Mesothelial cell of epicardium (in vitro differentiated cells): Measurements from ENCODE around the gene ATP5ME. TPM values are rescaled to one million over a fixed set of nuclear protein-coding genes. Genes with fewer than 3 reads are reported as not detected.
"Not testable (repeated sequence)": the region's sequence is repeated elsewhere in the genome, so short reads cannot be mapped to it uniquely, and the experiment has no call there.

Source experiments
- DNase-seq, 2 experiments: peaks; one replicate each; pipeline ENCODE4 v3.0.0; 2021; ENCODE audit warnings: low spot score in 2 of 2; ENCODE audit not compliant: unreplicated experiment in 2 of 2
- H3K27ac Mint-ChIP-seq: 2 replicates; pipeline ENCODE4 v1.8.0; 2021; ENCODE audit warnings: mixed read lengths
- H3K27me3 Mint-ChIP-seq: 2 replicates; pipeline ENCODE4 v1.8.0; 2021; ENCODE audit warnings: low read depth, mixed read lengths
- H3K36me3 Mint-ChIP-seq: 2 replicates; pipeline ENCODE4 v1.8.0; 2021; ENCODE audit warnings: mixed read lengths
- H3K4me1 Mint-ChIP-seq: 2 replicates; pipeline ENCODE4 v1.8.0; 2021; ENCODE audit warnings: mixed read lengths
- H3K4me3 Mint-ChIP-seq: 2 replicates; pipeline ENCODE4 v1.8.0; 2021; ENCODE audit warnings: mild to moderate bottlenecking, moderate library complexity, mixed read lengths
- H3K9me3 Mint-ChIP-seq: 2 replicates; pipeline ENCODE4 v1.8.0; 2021; ENCODE audit warnings: mixed read lengths
- CTCF ChIP-seq: fragments of 200-600 bp; sonication (generic); IDR thresholded peaks from one replicate; pipeline ENCODE4 v1.5.0; 2021; ENCODE audit warnings: antibody characterized with exemption; ENCODE audit not compliant: unreplicated experiment
- total RNA-seq: library from RNA; stranded (reverse); gene quantifications from 3 replicates; pipeline ENCODE4 v1.2.1, GENCODE V29; 2021

ATP5ME gene
- total RNA-seq, 1 donor from 2014 or later = 212 TPM

- Mint-ChIP-seq H3K36me3 (peaks cover 24% of the 10 kb centered on the region), H3K27ac (no peak overlapping the region), H3K27me3 (no peaks in the 10 kb centered on the region), H3K4me3 (peak overlapping the region; percentile 54), H3K9me3 (no peaks in the 10 kb centered on the region), H3K4me1 (peaks cover 23% of the 10 kb centered on the region)
- DNase-seq = no peak
- no peak for TF ChIP-seq CTCF
Observed at GRCh38 chr4:707929-708630, 34.0 kb upstream of the ATP5ME start.

- DNase-seq = no peak
- H3K4me1 Mint-ChIP-seq = peaks cover 23% of the 10 kb centered on the region
- H3K36me3 Mint-ChIP-seq = peaks cover 24% of the 10 kb centered on the region
- no peaks in the 10 kb centered on the region for H3K9me3 Mint-ChIP-seq
- peaks cover 5% of the 10 kb centered on the region for H3K27me3 Mint-ChIP-seq
- no peak for TF ChIP-seq CTCF
- H3K4me3 Mint-ChIP-seq = peak overlapping the region; percentile 53
- no peak overlapping the region for H3K27ac Mint-ChIP-seq
Observed at GRCh38 chr4:706834-707598, 32.9 kb upstream of the ATP5ME start.

GRCh38 chr4:706083-706633 is 32.1 kb upstream of the ATP5ME start:
- peaks cover 23% of the 10 kb centered on the region for H3K36me3 Mint-ChIP-seq
- peak overlapping the region; percentile 60 for H3K4me3 Mint-ChIP-seq
- not testable (repeated sequence) for H3K9me3 Mint-ChIP-seq, H3K27me3 Mint-ChIP-seq, H3K27ac Mint-ChIP-seq, DNase-seq
- peaks cover 23% of the 10 kb centered on the region for H3K4me1 Mint-ChIP-seq

- H3K27me3 Mint-ChIP-seq = peaks cover 9% of the 10 kb centered on the region
- H3K27ac Mint-ChIP-seq = peak within 1 kb of the TSS; percentile 56
- no peaks in the 10 kb centered on the region for H3K9me3 Mint-ChIP-seq
- no peak for TF ChIP-seq CTCF
- H3K4me1 Mint-ChIP-seq = peaks cover 21% of the 10 kb centered on the region
- H3K4me3 Mint-ChIP-seq = peak within 1 kb of the TSS; percentile 62
- H3K36me3 Mint-ChIP-seq = peaks cover 18% of the 10 kb centered on the region
- DNase-seq = peak; percentile 99
Observed at GRCh38 chr4:705278-706082, 31.4 kb upstream of the ATP5ME start, which contains the start of gene PCGF3. Gene PCGF3 (plus strand): TSS chr4:705832. CDS start chr4:733681, 27,849 bp downstream.

- H3K36me3 Mint-ChIP-seq = peaks cover 12% of the 10 kb centered on the region
- H3K27ac Mint-ChIP-seq = no peak overlapping the region
- no peak for TF ChIP-seq CTCF
- H3K27me3 Mint-ChIP-seq = peaks cover 9% of the 10 kb centered on the region
- H3K4me3 Mint-ChIP-seq = no peak overlapping the region
- peaks cover 15% of the 10 kb centered on the region for H3K4me1 Mint-ChIP-seq
- no peak for DNase-seq
- no peaks in the 10 kb centered on the region for H3K9me3 Mint-ChIP-seq
Observed at GRCh38 chr4:704971-705277, 30.8 kb upstream of the ATP5ME start.
